HL-60 (cell line): ENCODE results near the gene TLR9.
"Not testable (repeated sequence)": the region's sequence is repeated elsewhere in the genome, so short reads cannot be mapped to it uniquely, and the experiment has no call there.

Source experiments
- DNase-seq, 2 experiments: peaks; one replicate each; pipeline ENCODE4 v3.0.0-alpha.2; 2010 to 2020; ENCODE audit warnings: low read depth in 1 of 2, low spot score in 1 of 2
- H3K27ac ChIP-seq: fragments of 250-450 bp; sonication (Bioruptor Pico); replicated peaks from 2 replicates; pipeline ENCODE4 v1.5.1; 2020; ENCODE audit warnings: mild to moderate bottlenecking, moderate library complexity
- H3K27me3 ChIP-seq: fragments of 250-450 bp; sonication (Bioruptor Pico); 2 replicates; pipeline ENCODE4 v1.5.1; 2021; ENCODE audit warnings: mild to moderate bottlenecking, moderate library complexity; ENCODE audit not compliant: insufficient read depth, poor library complexity, severe bottlenecking
- H3K4me3 ChIP-seq: replicated peaks from 2 replicates; pipeline ENCODE4 v1.5.1; 2011; ENCODE audit warnings: mild to moderate bottlenecking, control low read depth, low read length; ENCODE audit not compliant: insufficient read depth
- CTCF ChIP-seq: IDR thresholded peaks from one replicate; pipeline ENCODE4 v1.5.1; 2011; ENCODE audit warnings: low read length, control low read depth, inconsistent platforms; ENCODE audit not compliant: insufficient read depth
- GABPA ChIP-seq: IDR thresholded peaks from 2 replicates; pipeline ENCODE4 v1.6.1; 2012; ENCODE audit warnings: low read depth
- POLR2AphosphoS5 ChIP-seq: IDR thresholded peaks from 2 replicates; pipeline ENCODE4 v1.6.1; 2012; ENCODE audit warnings: low read depth
- REST ChIP-seq: IDR thresholded peaks from 2 replicates; pipeline ENCODE4 v1.6.1; 2012; ENCODE audit warnings: low read depth; ENCODE audit not compliant: insufficient replicate concordance
- SPI1 ChIP-seq: IDR thresholded peaks from 2 replicates; pipeline ENCODE4 v1.6.1; 2012; ENCODE audit warnings: low read depth, mild to moderate bottlenecking, borderline replicate concordance
- long read RNA-seq: library from polyadenylated mRNA; unstranded; transcript quantifications from one replicate; pipeline ENCODE4 v2.0.0, GENCODE V29; 2020

Gene TLR9
- long read RNA-seq, transcript TLR9-201 (2 exons, 3,870 nt): major isoform, 6 of 6 reads
- long read RNA-seq, partial matches to known transcripts: 0 of 6 reads
- long read RNA-seq, other reads (novel, unspliced or antisense): 0 of 6 reads

GRCh38 chr3:52225452-52226228 lies at the start of gene TLR9:
Gene TLR9, minus strand, starts transcription at chr3:52225645. Its CDS starts 116 bp downstream, at chr3:52225529.
- Histone ChIP-seq H3K27ac (peak within 1 kb of the TSS; percentile 76), H3K4me3 (0 out of 2 replicates have a peak within 1 kb of the TSS, but pooled peaks have one; percentile 4), H3K27me3 (no peaks in the 10 kb centered on the region)
- DNase-seq: peak; percentile 89 to 92
- peak; percentile 63; the same call in 1 of the 2 replicates for TF ChIP-seq GABPA
- peak; percentile 100 for TF ChIP-seq POLR2AphosphoS5
- no peak for TF ChIP-seq CTCF
- TF ChIP-seq REST: no peak
- TF ChIP-seq SPI1: peak; percentile 88

DNA sequence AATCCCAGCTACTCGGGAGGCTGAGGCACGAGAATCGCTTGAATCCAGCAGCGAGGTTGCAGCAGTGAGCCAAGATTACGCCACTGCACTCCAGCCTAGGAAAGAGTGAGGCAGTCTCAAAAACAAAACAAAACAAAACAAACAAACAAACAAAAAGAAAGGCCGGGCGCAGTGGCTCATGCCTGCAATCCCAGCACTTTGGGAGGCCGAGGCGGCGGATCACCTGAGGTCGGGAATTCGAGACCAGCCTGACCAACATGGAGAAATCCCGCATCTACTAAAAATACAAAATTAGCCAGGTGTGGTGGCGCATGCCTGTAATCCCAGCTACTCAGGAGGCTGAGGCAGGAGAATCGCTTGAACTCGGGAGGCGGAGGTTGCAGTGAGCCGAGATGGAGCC lies 49.3 kb upstream of the TLR9 start:
- not testable (repeated sequence) for H3K27me3 ChIP-seq, DNase-seq, H3K27ac ChIP-seq, H3K4me3 ChIP-seq

GRCh38 chr3:52272831-52273230 lies 47.4 kb upstream of the TLR9 start:
- no peak for DNase-seq
- H3K27me3 ChIP-seq: no peaks in the 10 kb centered on the region
- TF ChIP-seq CTCF (no peak), POLR2AphosphoS5 (no peak), SPI1 (no peak), GABPA (no peak), REST (no peak)
- H3K4me3 ChIP-seq: no peak overlapping the region
- H3K27ac ChIP-seq: no peak overlapping the region

DNA sequence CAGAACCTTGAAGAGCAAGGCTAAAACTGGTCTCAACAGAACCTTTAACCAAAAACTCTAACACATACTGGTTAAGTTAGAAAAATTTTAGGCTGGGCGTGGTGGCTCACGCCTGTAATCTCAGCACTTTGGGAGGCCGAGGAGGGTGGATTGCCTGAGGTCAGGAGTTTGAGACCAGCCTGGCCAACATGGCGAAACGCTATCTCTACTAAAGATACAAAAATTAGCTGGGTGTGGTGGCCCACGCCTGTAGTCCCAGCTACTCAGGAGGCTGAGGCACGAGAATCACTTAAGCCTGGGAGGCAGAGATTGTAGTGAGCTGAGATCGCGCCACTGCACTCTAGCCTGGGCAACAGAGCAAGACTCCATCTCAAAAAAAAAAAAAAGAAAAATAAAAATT lies 46.7 kb upstream of the TLR9 start:
- H3K4me3 ChIP-seq, H3K27ac ChIP-seq, DNase-seq, H3K27me3 ChIP-seq: not testable (repeated sequence)

DNA sequence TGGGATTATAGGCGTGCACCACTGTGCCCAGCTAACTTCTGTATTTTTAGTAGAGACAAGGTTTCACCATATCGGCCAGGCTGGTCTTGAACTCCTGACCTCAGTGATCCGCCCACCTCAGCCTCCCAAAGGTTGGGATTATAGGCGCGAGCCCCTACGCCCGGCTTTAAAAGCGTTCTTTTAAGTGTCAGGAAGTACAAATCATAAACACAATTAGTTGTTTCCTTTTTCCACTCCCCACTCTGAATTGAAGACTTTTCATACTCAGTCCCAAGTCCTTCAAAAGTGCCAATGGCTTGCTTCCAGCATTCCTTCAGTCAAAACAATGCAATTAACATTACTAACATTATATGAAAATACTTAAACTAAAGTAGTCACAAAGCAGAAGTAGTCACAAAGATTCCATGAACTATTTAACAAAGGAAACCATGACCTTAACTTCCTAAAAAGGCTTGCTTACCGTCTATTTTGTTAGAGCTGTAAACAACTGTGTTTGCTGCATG lies 44.9 kb upstream of the TLR9 start:
- no peak for TF ChIP-seq SPI1
- TF ChIP-seq GABPA: no peak
- TF ChIP-seq CTCF: no peak
- no peak overlapping the region for H3K4me3 ChIP-seq
- DNase-seq: peak in 1 of 2 experiments; percentile 30

More for the DNA sequence above, 44.9 kb upstream of the TLR9 start:
- Histone ChIP-seq H3K27ac (peak overlapping the region; percentile 44), H3K27me3 (no peaks in the 10 kb centered on the region)
